CD4-positive, alpha-beta T cell (primary cell): ENCODE measurements around the gene STOX1. TPM values are rescaled to one million over a fixed set of nuclear protein-coding genes. Genes with fewer than 3 reads are reported as not detected.

ENCODE experiments used
- ATAC-seq: fragments of 200-7000 bp; cut with Tn5 transposase; one replicate; pipeline ENCODE4 v1.10.0; 2022; ENCODE audit warnings: mild to moderate bottlenecking; ENCODE audit not compliant: poor library complexity
- CTCF ChIA-PET: fragments of 350-600 bp; sonication (Branson Sonifier 250); formaldehyde crosslinking; loops from one replicate; lab custom pipeline; 2021; ENCODE audit warnings: antibody characterized with exemption, inconsistent platforms; lab: Charles Lee
- POLR2A ChIA-PET: fragments of 350-600 bp; sonication (Branson Sonifier 250); formaldehyde crosslinking; loops from one replicate; lab custom pipeline; 2021; ENCODE audit warnings: antibody characterized with exemption, inconsistent platforms; lab: Charles Lee
- DNase-seq, 14 experiments: peaks; one replicate each; pipeline ENCODE4 v3.0.0-alpha.2; 2013 to 2020; ENCODE audit warnings: mixed read lengths in 2 of 14
- H3K27ac ChIP-seq, 2 donors: one replicate each; pipeline versions ENCODE4 v1.5.1 to v1.7.0; 2013; ENCODE audit warnings: low read length in 2 of 2, low read depth in 1 of 2, mild to moderate bottlenecking in 1 of 2
- H3K27me3 ChIP-seq, 2 experiments: 1 replicate in 1 of 2; 2 replicates in 1 of 2; pipeline versions ENCODE4 v1.6.1 to v1.7.0; 2013; ENCODE audit warnings: low read length in 2 of 2, control low read depth in 1 of 2, mild to moderate bottlenecking in 1 of 2, moderate library complexity in 1 of 2; ENCODE audit not compliant: insufficient read depth in 2 of 2, control insufficient read depth in 1 of 2
- H3K36me3 ChIP-seq: one replicate; pipeline ENCODE4 v1.6.1; 2013; ENCODE audit warnings: low read length, control low read depth; ENCODE audit not compliant: insufficient read depth
- H3K4me1 ChIP-seq: one replicate; pipeline ENCODE4 v1.6.1; 2013; ENCODE audit warnings: low read length, control low read depth; ENCODE audit not compliant: insufficient read depth
- H3K4me3 ChIP-seq: one replicate; pipeline ENCODE4 v1.5.1; 2013; ENCODE audit warnings: mild to moderate bottlenecking, low read length, moderate library complexity
- H3K9me3 ChIP-seq, 2 experiments: 1 replicate in 1 of 2; 2 replicates in 1 of 2; pipeline versions ENCODE4 v1.6.1 to v1.7.0; 2013; ENCODE audit warnings: low read length in 2 of 2, mild to moderate bottlenecking in 2 of 2, control low read depth in 1 of 2, moderate library complexity in 1 of 2; ENCODE audit not compliant: control insufficient read depth in 1 of 2, insufficient read depth in 1 of 2
- H3K27ac Mint-ChIP-seq: one replicate; pipeline ENCODE4 v1.8.0; 2020; ENCODE audit warnings: mixed read lengths
- H3K27me3 Mint-ChIP-seq: one replicate; pipeline ENCODE4 v1.8.0; 2021; ENCODE audit warnings: mixed read lengths
- H3K36me3 Mint-ChIP-seq: one replicate; pipeline ENCODE4 v1.8.0; 2021; ENCODE audit warnings: low read depth, mixed read lengths
- H3K4me1 Mint-ChIP-seq: one replicate; pipeline ENCODE4 v1.8.0; 2021; ENCODE audit warnings: low read depth, mixed read lengths
- H3K4me3 Mint-ChIP-seq: one replicate; pipeline ENCODE4 v1.8.0; 2020; ENCODE audit warnings: mild to moderate bottlenecking, mixed read lengths
- H3K9me3 Mint-ChIP-seq: one replicate; pipeline ENCODE4 v1.8.0; 2020; ENCODE audit warnings: mixed read lengths
- CTCF ChIP-seq: fragments of 200-600 bp; IDR thresholded peaks from one replicate; pipeline ENCODE4 v1.8.0; 2022; ENCODE audit warnings: antibody characterized with exemption, mild to moderate bottlenecking
- intact Hi-C, 2 experiments: fragments of 100-400 bp; cut with DNase I in 1 of 2; cut with micrococcal nuclease in 1 of 2; formaldehyde crosslinking; loops; one replicate each; pipeline versions ENCODE4 v1.15.1 to v1.9.0; 2023 to 2025; cut with DNase I, micrococcal nuclease
- total RNA-seq, 174 experiments: library from RNA in 2 of 174; stranded (reverse) in 2 of 174; gene quantifications; one replicate each; pipeline ENCODE4 v1.2.3 and lab custom pipeline; 2021 to 2026

The STOX1 gene
- total RNA-seq, 2 experiments from 2014 or later = 0.25 to 0.41 TPM

DNA sequence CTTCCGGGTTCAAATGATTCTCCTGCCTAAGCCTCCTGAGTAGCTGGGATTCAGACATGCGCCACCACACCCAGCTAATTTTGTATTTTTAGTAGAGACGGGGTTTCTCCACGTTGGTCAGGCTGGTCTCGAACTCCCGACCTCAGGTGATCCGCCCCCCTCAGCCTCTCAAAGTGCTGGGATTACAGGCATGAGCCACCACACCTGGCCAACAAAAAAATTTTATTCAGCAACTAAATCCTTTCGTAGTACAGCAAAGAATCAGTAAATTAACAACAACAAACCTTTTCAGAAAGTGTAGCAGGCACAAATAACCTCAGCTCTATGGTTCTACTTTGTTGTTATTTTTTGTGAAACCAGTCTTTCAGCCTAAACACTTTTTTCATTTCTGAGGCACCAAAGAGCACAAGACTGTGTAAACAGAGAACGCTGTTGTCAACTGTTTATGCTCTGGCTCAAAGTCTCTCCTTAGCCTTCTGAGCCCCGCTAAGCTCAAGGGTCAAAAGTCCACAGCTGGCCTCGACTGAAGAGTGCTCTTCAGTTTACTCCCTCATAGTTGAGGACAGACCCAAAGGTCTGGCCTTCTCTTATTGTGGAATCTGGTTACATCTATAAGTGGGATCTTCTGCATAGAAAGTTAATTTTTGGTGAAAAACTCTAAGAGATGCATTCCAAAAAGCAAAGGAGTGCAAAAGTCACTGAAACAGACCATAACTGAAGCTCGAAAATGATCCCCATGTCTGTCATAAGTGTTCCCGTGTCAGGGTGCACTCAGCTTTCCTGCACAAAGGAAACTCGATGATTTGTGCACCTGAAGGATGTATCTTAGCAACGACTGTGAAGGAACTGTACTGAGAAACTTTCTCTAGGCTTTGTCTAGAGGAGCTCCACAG, 49.2 kb downstream of the STOX1 start:
- no peak overlapping the region for H3K27ac ChIP-seq
- ATAC-seq (no peak), DNase-seq (no peak)
- POLR2A ChIA-PET = interaction anchor here (1.0 kb wide), 1 partner anchor 25 kb away, joined by 3 read pairs; the partner anchor contains the start of gene DDX50
- H3K4me1 Mint-ChIP-seq = no peaks in the 10 kb centered on the region
- intact Hi-C loops = no loop called here
- TF ChIP-seq CTCF = no peak
- no peaks in the 10 kb centered on the region for H3K27me3 ChIP-seq
- no peaks in the 10 kb centered on the region for H3K27me3 Mint-ChIP-seq
- no peaks in the 10 kb centered on the region for H3K9me3 Mint-ChIP-seq
- H3K27ac Mint-ChIP-seq = no peak overlapping the region
- no peak overlapping the region for H3K4me3 ChIP-seq
- H3K36me3 ChIP-seq = no peaks in the 10 kb centered on the region
- CTCF ChIA-PET = no interaction called here
- H3K36me3 Mint-ChIP-seq = no peaks in the 10 kb centered on the region
- no peak overlapping the region for H3K4me3 Mint-ChIP-seq
- H3K9me3 ChIP-seq = no peaks in the 10 kb centered on the region
- H3K4me1 ChIP-seq = no peaks in the 10 kb centered on the region

DNA sequence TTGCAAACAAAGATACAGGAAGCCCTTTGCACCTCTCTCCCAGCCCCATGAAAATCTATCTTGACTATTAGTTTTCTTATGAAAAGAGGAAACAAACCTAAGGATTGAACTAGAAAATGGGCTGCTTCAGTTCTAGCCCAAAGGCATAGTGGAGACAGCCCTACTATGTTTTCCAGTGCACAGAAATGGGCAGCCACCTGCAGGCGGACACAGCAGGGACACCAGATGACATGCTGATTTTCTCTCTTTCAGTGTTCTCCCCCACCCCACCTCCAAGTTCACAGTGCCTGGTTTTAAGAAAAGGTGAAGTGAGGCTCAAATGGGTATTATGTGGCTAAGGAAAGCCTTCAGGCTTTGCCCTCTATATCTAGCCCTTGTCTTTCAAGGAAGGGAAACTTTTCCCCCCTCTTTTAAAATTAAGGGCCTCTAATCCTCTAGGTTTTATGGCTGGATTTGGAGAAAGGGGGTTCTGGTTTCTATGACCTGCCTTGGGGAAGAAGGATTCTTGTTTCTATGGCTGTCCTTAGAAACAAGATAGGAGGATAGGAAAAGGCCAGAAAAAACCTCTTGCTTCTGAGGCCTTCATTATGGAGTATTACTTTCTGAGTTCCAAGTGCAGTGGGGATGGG, 50.3 kb downstream of the STOX1 start:
- ChIA-PET CTCF (no interaction called here), POLR2A (interaction anchor here (1.7 kb wide), 1 partner anchor 24 kb away, joined by 4 read pairs; the partner anchor contains the start of gene DDX50)
- no peaks in the 10 kb centered on the region for H3K4me1 ChIP-seq
- intact Hi-C loops = no loop called here
- TF ChIP-seq CTCF = no peak
- H3K27ac ChIP-seq = no peak overlapping the region
- Mint-ChIP-seq H3K4me3 (no peak overlapping the region), H3K9me3 (no peaks in the 10 kb centered on the region), H3K27me3 (no peaks in the 10 kb centered on the region), H3K4me1 (no peaks in the 10 kb centered on the region), H3K27ac (no peak overlapping the region), H3K36me3 (no peaks in the 10 kb centered on the region)
- DNase-seq (no peak), ATAC-seq (no peak)
- H3K4me3 ChIP-seq = no peak overlapping the region
- H3K36me3 ChIP-seq = no peaks in the 10 kb centered on the region
- no peaks in the 10 kb centered on the region for H3K9me3 ChIP-seq
- H3K27me3 ChIP-seq = no peaks in the 10 kb centered on the region

- intact Hi-C loops = no loop called here
These were observed 51.2 kb downstream of the STOX1 start for GRCh38 chr10:68878496-68878895.

More at GRCh38 chr10:68878496-68878895, 51.2 kb downstream of the STOX1 start:
- no peaks in the 10 kb centered on the region for H3K4me1 ChIP-seq
- H3K27ac Mint-ChIP-seq = no peak overlapping the region
- no peaks in the 10 kb centered on the region for H3K36me3 Mint-ChIP-seq
- no peaks in the 10 kb centered on the region for H3K27me3 ChIP-seq
- CTCF ChIA-PET = no interaction called here
- no peaks in the 10 kb centered on the region for H3K9me3 Mint-ChIP-seq
- DNase-seq (no peak), ATAC-seq (no peak)
- H3K27ac ChIP-seq = no peak overlapping the region
- TF ChIP-seq CTCF = no peak
- no peaks in the 10 kb centered on the region for H3K4me1 Mint-ChIP-seq
- H3K4me3 Mint-ChIP-seq = no peak overlapping the region
- no peaks in the 10 kb centered on the region for H3K27me3 Mint-ChIP-seq
- no peaks in the 10 kb centered on the region for H3K9me3 ChIP-seq
- H3K4me3 ChIP-seq = no peak overlapping the region
- H3K36me3 ChIP-seq = no peaks in the 10 kb centered on the region
- POLR2A ChIA-PET = interaction anchor here (1.7 kb wide), 1 partner anchor 23 kb away, joined by 4 read pairs; the partner anchor contains the start of gene DDX50
